Panc1 (cell line): Measurements from ENCODE around the gene FAM72D.
"Not testable (repeated sequence)": the region's sequence is repeated elsewhere in the genome, so short reads cannot be mapped to it uniquely, and the experiment has no call there.

ENCODE experiments used
- CTCF ChIP-seq: fragments of 450-650 bp; IDR thresholded peaks from 2 replicates; pipeline ENCODE4 v1.5.1; 2017; ENCODE audit warnings: mild to moderate bottlenecking
- POLR2AphosphoS5 ChIP-seq: IDR thresholded peaks from 2 replicates; pipeline ENCODE4 v1.6.1; 2012; ENCODE audit warnings: mild to moderate bottlenecking, low read depth, low read length, moderate library complexity
- SIN3A ChIP-seq: IDR thresholded peaks from 2 replicates; pipeline ENCODE4 v1.6.1; 2012; ENCODE audit warnings: low read depth, mild to moderate bottlenecking, low read length, moderate library complexity, borderline replicate concordance; ENCODE audit not compliant: insufficient read depth
- TCF7L2 ChIP-seq: IDR thresholded peaks from 2 replicates; pipeline ENCODE4 v1.6.1; 2011; ENCODE audit warnings: mild to moderate bottlenecking, low read depth, low read length, inconsistent platforms
- TF ChIP-seq, protein P1 (sequence below), 2 experiments: IDR thresholded peaks; 2 replicates each; pipeline ENCODE4 v1.6.1; 2011 to 2012; ENCODE audit warnings: low read depth in 2 of 2, control low read depth in 1 of 2, low read length in 1 of 2, mild to moderate bottlenecking in 1 of 2, moderate library complexity in 1 of 2; ENCODE audit not compliant: insufficient read depth in 1 of 2

- TF ChIP-seq CTCF, POLR2AphosphoS5, SIN3A, TCF7L2: not testable (repeated sequence)
- TF ChIP-seq, protein P1, sequence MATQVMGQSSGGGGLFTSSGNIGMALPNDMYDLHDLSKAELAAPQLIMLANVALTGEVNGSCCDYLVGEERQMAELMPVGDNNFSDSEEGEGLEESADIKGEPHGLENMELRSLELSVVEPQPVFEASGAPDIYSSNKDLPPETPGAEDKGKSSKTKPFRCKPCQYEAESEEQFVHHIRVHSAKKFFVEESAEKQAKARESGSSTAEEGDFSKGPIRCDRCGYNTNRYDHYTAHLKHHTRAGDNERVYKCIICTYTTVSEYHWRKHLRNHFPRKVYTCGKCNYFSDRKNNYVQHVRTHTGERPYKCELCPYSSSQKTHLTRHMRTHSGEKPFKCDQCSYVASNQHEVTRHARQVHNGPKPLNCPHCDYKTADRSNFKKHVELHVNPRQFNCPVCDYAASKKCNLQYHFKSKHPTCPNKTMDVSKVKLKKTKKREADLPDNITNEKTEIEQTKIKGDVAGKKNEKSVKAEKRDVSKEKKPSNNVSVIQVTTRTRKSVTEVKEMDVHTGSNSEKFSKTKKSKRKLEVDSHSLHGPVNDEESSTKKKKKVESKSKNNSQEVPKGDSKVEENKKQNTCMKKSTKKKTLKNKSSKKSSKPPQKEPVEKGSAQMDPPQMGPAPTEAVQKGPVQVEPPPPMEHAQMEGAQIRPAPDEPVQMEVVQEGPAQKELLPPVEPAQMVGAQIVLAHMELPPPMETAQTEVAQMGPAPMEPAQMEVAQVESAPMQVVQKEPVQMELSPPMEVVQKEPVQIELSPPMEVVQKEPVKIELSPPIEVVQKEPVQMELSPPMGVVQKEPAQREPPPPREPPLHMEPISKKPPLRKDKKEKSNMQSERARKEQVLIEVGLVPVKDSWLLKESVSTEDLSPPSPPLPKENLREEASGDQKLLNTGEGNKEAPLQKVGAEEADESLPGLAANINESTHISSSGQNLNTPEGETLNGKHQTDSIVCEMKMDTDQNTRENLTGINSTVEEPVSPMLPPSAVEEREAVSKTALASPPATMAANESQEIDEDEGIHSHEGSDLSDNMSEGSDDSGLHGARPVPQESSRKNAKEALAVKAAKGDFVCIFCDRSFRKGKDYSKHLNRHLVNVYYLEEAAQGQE (IDR thresholded peaks at IDR 0.05; ENCODE audit: insufficient read depth in 1 of 2, low read depth in 2 of 2, low read length in 1 of 2): not testable (repeated sequence)
Measured at GRCh38 chr1:145071569-145071968, 24.2 kb upstream of the FAM72D start.
